HepG2 (cell line): ENCODE results near the gene DAG1. TPM values are rescaled to one million over a fixed set of nuclear protein-coding genes. Genes with fewer than 3 reads are reported as not detected.
A peak's percentile ranks its signal among the peaks of the same experiment; 100 is the strongest.

Source experiments
- DBP ChIP-seq: sonication (generic); formaldehyde crosslinking; IDR thresholded peaks from 2 replicates; pipeline ENCODE4 v1.4.0; 2020; ENCODE audit warnings: missing genetic modification reagents; ENCODE audit errors: not compliant biosample characterization
- DMAP1 ChIP-seq: IDR thresholded peaks from 2 replicates; pipeline ENCODE4 v1.6.1; 2016
- DR1 ChIP-seq: sonication (generic); formaldehyde crosslinking; IDR thresholded peaks from 2 replicates; pipeline ENCODE4 v1.8.0; 2021; ENCODE audit warnings: mild to moderate bottlenecking, missing genetic modification reagents, inconsistent platforms
- HMGXB3 ChIP-seq: sonication (generic); formaldehyde crosslinking; IDR thresholded peaks from 2 replicates; pipeline ENCODE4 v1.4.0; 2020; ENCODE audit warnings: missing genetic modification reagents, borderline replicate concordance
- HMGXB4 ChIP-seq, 2 experiments: sonication (generic) in 1 of 2; formaldehyde crosslinking in 1 of 2; IDR thresholded peaks; 2 replicates each; pipeline versions ENCODE4 v1.4.0 to v1.6.1; 2018 to 2020; ENCODE audit warnings: missing genetic modification reagents in 2 of 2, borderline replicate concordance in 1 of 2, low read depth in 1 of 2, mild to moderate bottlenecking in 1 of 2, missing biosample characterization in 1 of 2
- HNF1A ChIP-seq, 2 experiments: sonication (generic) in 1 of 2; formaldehyde crosslinking in 1 of 2; IDR thresholded peaks; 2 replicates each; pipeline versions ENCODE4 v1.4.0 to v1.6.1; 2016 to 2020; ENCODE audit warnings: borderline replicate concordance in 1 of 2, low read depth in 1 of 2, mild to moderate bottlenecking in 1 of 2, missing genetic modification reagents in 1 of 2
- HNRNPK ChIP-seq: fragments of 200-400 bp; formaldehyde crosslinking; IDR thresholded peaks from 2 replicates; pipeline ENCODE4 v1.6.1; 2018; ENCODE audit warnings: low read length, low read depth, moderate library complexity, mild to moderate bottlenecking; ENCODE audit not compliant: poor library complexity, severe bottlenecking
- IKZF5 ChIP-seq: IDR thresholded peaks from 2 replicates; pipeline ENCODE4 v1.6.1; 2018; ENCODE audit warnings: missing genetic modification reagents, mild to moderate bottlenecking, missing compliant biosample characterization
- JUND ChIP-seq: sonication (generic); formaldehyde crosslinking; IDR thresholded peaks from 2 replicates; pipeline ENCODE4 v1.8.0; 2022; ENCODE audit warnings: mild to moderate bottlenecking, missing genetic modification reagents
- LCORL ChIP-seq, 2 experiments: fragments of 450-650 bp in 1 of 2; sonication (generic) in 1 of 2; formaldehyde crosslinking in 1 of 2; IDR thresholded peaks; 2 replicates each; pipeline versions ENCODE4 v1.5.0 to v1.6.1; 2017 to 2020; ENCODE audit warnings: antibody characterized with exemption in 1 of 2, missing genetic modification reagents in 1 of 2
- ZNF619 ChIP-seq: sonication (generic); formaldehyde crosslinking; IDR thresholded peaks from 2 replicates; pipeline ENCODE4 v1.4.0; 2020; ENCODE audit warnings: mild to moderate bottlenecking, missing genetic modification reagents
- ZSCAN29 ChIP-seq: sonication (generic); formaldehyde crosslinking; conservative IDR thresholded peaks from 2 replicates; pipeline ENCODE4 v1.4.0; 2020; ENCODE audit warnings: mild to moderate bottlenecking, missing genetic modification reagents
- ZZZ3 ChIP-seq: sonication (generic); formaldehyde crosslinking; IDR thresholded peaks from 2 replicates; pipeline ENCODE4 v1.4.0; 2020; ENCODE audit warnings: missing genetic modification reagents, mild to moderate bottlenecking, borderline replicate concordance
- polyA plus RNA-seq, 8 experiments: library from polyadenylated mRNA; depleted of rRNA in 3 of 8; stranded (reverse) in 7 of 8; unstranded in 1 of 8; fragments of >200 nt; fragmentation: Illumina TruSeq in 4 of 8; extraction: Trizol in 4 of 8; gene quantifications; 2 replicates each; pipeline versions ENCODE4 v1.2.1 to v1.2.3, GENCODE V29; 2011 to 2016; ENCODE audit warnings: low read depth in 4 of 8, missing spikeins in 1 of 8, mixed read lengths in 1 of 8; ENCODE audit not compliant: insufficient read depth in 1 of 8
- total RNA-seq, 5 experiments: library from RNA; depleted of rRNA; stranded (reverse); fragments of >200 nt; fragmentation: Illumina TruSeq; extraction: Trizol; gene quantifications; 2 replicates each; pipeline ENCODE4 v1.2.3, GENCODE V29; 2016; ENCODE audit warnings: low read depth in 1 of 5

Gene DAG1
- total and polyA plus RNA-seq, 2 of the 13 experiments (the other 11 are each of a cell fraction or from before 2014, with no cell fraction given), result 47.3 to 50.4 TPM

- TF ChIP-seq DBP, result peak; percentile 82
- peak; percentile 51; the same call in 1 of the 2 replicates for TF ChIP-seq IKZF5 (CRISPR knock-in tag)
- TF ChIP-seq JUND (CRISPR knock-in tag), result peak; percentile 69; the same call in 1 of the 2 replicates
- TF ChIP-seq HMGXB4 (CRISPR knock-in tag; IDR thresholded peaks at IDR 0.05; ENCODE audit: borderline replicate concordance in 1 of 2, low read depth in 1 of 2), result peak; percentile 24 to 77; a peak in 2 of 4 replicates
- peak; percentile 64 for TF ChIP-seq DMAP1 (CRISPR knock-in tag)
- no peak for TF ChIP-seq LCORL (IDR thresholded peaks at IDR 0.05)
- TF ChIP-seq LCORL (CRISPR knock-in tag; IDR thresholded peaks at IDR 0.05), result peak; percentile 80
- no peak for TF ChIP-seq HNRNPK
- no peak for TF ChIP-seq HMGXB3 (CRISPR knock-in tag)
- peak; percentile 69; the same call in 1 of the 2 replicates for TF ChIP-seq DR1
- TF ChIP-seq HNF1A (IDR thresholded peaks at IDR 0.05; ENCODE audit: low read depth), result no peak
- 0 out of 2 replicates have a peak, but pooled peaks have one; percentile 44 for TF ChIP-seq HNF1A (CRISPR knock-in tag; IDR thresholded peaks at IDR 0.05; ENCODE audit: borderline replicate concordance)
- TF ChIP-seq ZSCAN29 (CRISPR knock-in tag), result 0 out of 2 replicates have a peak, but pooled peaks have one; percentile 32
- peak; percentile 78; the same call in 1 of the 2 replicates for TF ChIP-seq ZZZ3
- peak; percentile 19; the same call in 1 of the 2 replicates for TF ChIP-seq ZNF619 (CRISPR knock-in tag)
Measured at GRCh38 chr3:49422379-49423248, 47.5 kb upstream of the DAG1 start, which contains the start of gene AMT (continued).
